ENCODE measurements around the gene SHCBP1. TPM values are rescaled to one million over a fixed set of nuclear protein-coding genes. Genes with fewer than 3 reads are reported as not detected.
A peak's percentile ranks its signal among the peaks of the same experiment; 100 is the strongest.

SHCBP1 gene
- total and polyA plus RNA-seq, 2 of the 13 experiments (the other 11 are each of a cell fraction or from before 2014, with no cell fraction given), result 15.7 to 33.0 TPM

DNA sequence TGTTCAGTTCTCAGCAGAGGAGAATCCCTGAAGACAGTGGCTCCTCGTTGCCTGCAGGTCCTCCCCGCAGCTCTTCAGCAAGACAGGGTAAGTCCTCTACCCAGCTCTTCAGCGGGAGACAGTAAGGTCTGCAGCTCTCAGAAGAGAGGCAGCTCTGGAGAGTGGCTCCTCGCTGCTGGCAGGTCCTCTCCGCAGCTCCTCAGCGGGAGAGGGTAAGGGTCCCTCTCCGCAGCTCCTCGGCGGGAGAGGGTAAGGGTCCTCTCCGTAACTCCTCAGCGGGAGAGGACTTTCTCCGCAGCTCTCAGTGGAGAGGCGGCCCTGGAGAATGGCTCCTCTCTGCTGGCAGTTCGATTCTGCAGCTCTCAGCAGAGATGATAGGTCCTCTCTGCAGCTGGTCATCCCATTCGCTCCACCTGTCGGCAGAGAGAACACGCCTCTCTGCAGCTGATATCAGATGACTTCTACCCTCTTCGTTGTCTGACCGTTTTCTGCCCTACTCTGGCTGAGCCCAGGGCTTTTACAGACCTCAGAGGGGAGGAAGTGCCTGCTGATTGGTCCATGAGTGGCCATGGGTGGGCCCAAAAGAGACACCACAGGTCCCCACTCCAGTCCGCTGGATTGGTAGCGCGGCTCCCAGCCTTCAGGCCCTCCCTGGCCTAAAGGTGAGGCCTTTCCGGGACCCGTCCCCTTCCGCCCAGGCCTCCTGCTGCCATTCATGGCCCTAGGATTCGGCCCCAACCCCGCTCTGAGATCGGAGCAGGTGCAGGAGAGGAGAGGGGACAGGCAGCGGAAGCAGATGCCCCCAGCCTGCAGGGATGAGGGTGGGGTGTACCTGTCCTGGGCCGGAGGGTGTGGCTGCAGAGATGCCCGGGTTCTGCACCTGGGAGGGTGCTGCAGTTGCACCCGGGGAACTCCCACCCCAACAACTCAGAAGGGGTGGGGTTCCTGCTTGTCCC lies 11.9 kb upstream of the SHCBP1 start (continued):
- TF ChIP-seq, protein P1, sequence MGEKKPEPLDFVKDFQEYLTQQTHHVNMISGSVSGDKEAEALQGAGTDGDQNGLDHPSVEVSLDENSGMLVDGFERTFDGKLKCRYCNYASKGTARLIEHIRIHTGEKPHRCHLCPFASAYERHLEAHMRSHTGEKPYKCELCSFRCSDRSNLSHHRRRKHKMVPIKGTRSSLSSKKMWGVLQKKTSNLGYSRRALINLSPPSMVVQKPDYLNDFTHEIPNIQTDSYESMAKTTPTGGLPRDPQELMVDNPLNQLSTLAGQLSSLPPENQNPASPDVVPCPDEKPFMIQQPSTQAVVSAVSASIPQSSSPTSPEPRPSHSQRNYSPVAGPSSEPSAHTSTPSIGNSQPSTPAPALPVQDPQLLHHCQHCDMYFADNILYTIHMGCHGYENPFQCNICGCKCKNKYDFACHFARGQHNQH (CRISPR knock-in tag; IDR thresholded peaks at IDR 0.05), result peak; percentile 27; the same call in 1 of the 2 replicates
- TF ChIP-seq, protein P2, sequence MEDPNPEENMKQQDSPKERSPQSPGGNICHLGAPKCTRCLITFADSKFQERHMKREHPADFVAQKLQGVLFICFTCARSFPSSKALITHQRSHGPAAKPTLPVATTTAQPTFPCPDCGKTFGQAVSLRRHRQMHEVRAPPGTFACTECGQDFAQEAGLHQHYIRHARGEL (CRISPR knock-in tag; IDR thresholded peaks at IDR 0.05), result no peak
- TF ChIP-seq RNF2 (conservative IDR thresholded peaks at IDR 0.05; ENCODE audit: low read depth) (no peak; the same call in 1 of the 2 replicates), SMARCC2 (IDR thresholded peaks at IDR 0.05) (no peak), ZNF143 (CRISPR knock-in tag; IDR thresholded peaks at IDR 0.05) (no peak), ZNF557 (CRISPR knock-in tag; IDR thresholded peaks at IDR 0.05) (no peak), U2AF1 (optimal IDR thresholded peaks at IDR 0.05; ENCODE audit: low read depth, low read length) (peak; percentile 69), NR2F6 (IDR thresholded peaks at IDR 0.05) (no peak), NR2F6 (CRISPR knock-in tag; IDR thresholded peaks at IDR 0.05) (peak; percentile 61), TBL1XR1 (IDR thresholded peaks at IDR 0.05; ENCODE audit: borderline replicate concordance, low read length, partially characterized antibody) (no peak), FOXJ3 (CRISPR knock-in tag; IDR thresholded peaks at IDR 0.05; ENCODE audit: borderline replicate concordance) (no peak), NKX3-1 (CRISPR knock-in tag; IDR thresholded peaks at IDR 0.05) (no peak), ZNF335 (CRISPR knock-in tag; IDR thresholded peaks at IDR 0.05) (0 out of 2 replicates have a peak, but pooled peaks have one; percentile 25), FOXA3 (CRISPR knock-in tag; IDR thresholded peaks at IDR 0.05) (no peak; the same call in 1 of the 2 replicates), FOSL2 (CRISPR knock-in tag; IDR thresholded peaks at IDR 0.05) (no peak; the same call in 1 of the 2 replicates), MEF2D (CRISPR knock-in tag; IDR thresholded peaks at IDR 0.05) (peak; percentile 43; the same call in 1 of the 2 replicates), ZEB1 (IDR thresholded peaks at IDR 0.05; ENCODE audit: insufficient replicate concordance, low read depth) (peak; percentile 71), GLI4 (CRISPR knock-in tag; IDR thresholded peaks at IDR 0.05; ENCODE audit: borderline replicate concordance) (0 out of 2 replicates have a peak, but pooled peaks have one; percentile 75), ZBTB38 (CRISPR knock-in tag; IDR thresholded peaks at IDR 0.05) (peak; percentile 52; the same call in 1 of the 2 replicates), JUNB (CRISPR knock-in tag; IDR thresholded peaks at IDR 0.05; ENCODE audit: borderline replicate concordance) (no peak), CC2D1A (CRISPR knock-in tag; IDR thresholded peaks at IDR 0.05) (0 out of 2 replicates have a peak, but pooled peaks have one; percentile 51)
- TF ChIP-seq, protein P3, sequence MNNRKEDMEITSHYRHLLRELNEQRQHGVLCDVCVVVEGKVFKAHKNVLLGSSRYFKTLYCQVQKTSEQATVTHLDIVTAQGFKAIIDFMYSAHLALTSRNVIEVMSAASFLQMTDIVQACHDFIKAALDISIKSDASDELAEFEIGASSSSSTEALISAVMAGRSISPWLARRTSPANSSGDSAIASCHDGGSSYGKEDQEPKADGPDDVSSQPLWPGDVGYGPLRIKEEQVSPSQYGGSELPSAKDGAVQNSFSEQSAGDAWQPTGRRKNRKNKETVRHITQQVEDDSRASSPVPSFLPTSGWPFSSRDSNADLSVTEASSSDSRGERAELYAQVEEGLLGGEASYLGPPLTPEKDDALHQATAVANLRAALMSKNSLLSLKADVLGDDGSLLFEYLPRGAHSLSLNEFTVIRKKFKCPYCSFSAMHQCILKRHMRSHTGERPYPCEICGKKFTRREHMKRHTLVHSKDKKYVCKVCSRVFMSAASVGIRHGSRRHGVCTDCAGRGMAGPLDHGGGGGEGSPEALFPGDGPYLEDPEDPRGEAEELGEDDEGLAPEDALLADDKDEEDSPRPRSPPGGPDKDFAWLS (CRISPR knock-in tag; IDR thresholded peaks at IDR 0.05; ENCODE audit: borderline replicate concordance), result no peak
- TF ChIP-seq, protein P4, sequence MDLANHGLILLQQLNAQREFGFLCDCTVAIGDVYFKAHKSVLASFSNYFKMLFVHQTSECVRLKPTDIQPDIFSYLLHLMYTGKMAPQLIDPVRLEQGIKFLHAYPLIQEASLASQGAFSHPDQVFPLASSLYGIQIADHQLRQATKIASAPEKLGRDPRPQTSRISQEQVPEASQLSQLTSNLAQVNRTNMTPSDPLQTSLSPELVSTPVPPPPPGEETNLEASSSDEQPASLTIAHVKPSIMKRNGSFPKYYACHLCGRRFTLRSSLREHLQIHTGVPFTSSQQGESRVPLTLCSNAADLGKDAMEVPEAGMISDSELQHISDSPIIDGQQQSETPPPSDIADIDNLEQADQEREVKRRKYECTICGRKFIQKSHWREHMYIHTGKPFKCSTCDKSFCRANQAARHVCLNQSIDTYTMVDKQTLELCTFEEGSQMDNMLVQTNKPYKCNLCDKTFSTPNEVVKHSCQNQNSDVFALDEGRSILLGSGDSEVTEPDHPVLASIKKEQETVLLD (CRISPR knock-in tag; IDR thresholded peaks at IDR 0.05; ENCODE audit: low read depth), result peak; percentile 12; the same call in 1 of the 2 replicates
- TF ChIP-seq, protein P5, sequence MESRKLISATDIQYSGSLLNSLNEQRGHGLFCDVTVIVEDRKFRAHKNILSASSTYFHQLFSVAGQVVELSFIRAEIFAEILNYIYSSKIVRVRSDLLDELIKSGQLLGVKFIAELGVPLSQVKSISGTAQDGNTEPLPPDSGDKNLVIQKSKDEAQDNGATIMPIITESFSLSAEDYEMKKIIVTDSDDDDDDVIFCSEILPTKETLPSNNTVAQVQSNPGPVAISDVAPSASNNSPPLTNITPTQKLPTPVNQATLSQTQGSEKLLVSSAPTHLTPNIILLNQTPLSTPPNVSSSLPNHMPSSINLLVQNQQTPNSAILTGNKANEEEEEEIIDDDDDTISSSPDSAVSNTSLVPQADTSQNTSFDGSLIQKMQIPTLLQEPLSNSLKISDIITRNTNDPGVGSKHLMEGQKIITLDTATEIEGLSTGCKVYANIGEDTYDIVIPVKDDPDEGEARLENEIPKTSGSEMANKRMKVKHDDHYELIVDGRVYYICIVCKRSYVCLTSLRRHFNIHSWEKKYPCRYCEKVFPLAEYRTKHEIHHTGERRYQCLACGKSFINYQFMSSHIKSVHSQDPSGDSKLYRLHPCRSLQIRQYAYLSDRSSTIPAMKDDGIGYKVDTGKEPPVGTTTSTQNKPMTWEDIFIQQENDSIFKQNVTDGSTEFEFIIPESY (CRISPR knock-in tag; IDR thresholded peaks at IDR 0.05), result no peak; the same call in 1 of the 2 replicates

Measured in HepG2 (cell line).